ENCODE measurements around the gene TTLL5. TPM values are rescaled to one million over a fixed set of nuclear protein-coding genes. Genes with fewer than 3 reads are reported as not detected.

The TTLL5 gene
- total RNA-seq, 1 donor from 2014 or later: 17.3 TPM

DNA sequence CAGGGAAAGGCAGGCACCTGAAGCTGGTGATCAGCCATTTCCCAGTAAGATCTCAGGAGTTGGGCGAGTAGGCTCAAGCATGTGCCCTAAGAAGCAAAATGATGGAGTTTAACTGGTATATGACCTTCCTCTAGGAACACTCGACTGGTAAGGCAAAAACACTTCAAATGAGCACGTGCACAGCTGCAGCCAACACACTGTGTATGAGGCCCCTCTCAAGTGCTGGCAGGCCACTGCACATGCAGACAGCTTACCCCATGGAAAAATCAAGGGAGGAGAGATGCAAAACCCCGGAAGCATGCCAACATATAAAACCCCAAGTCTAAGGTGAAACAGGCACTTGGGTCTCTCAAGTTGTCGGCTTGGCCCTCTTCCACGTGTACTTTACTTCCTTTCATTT, 39.2 kb downstream of the TTLL5 start:
- DNase-seq (ENCODE audit: low spot score): no peak

DNA sequence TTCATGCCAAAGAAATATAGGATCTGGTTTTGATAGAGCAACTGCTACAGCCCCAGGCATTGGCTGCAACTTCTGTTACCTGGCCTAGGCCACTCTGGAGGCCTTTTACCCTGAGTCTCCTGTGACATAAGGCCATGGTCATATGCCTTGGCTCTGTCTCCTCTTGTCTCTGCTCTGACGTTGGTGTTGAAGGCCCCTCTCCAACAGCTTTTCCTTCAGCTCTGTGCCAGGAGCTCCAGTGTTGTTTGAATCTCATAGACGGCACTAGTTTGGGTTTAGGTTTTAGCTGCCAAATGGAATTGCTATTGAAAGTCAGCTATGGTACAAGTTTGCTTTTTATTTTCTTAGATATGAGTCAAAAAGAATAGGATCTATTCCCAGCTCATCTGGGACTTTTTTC, 41.1 kb downstream of the TTLL5 start:
- DNase-seq (ENCODE audit: low spot score): no peak

DNA sequence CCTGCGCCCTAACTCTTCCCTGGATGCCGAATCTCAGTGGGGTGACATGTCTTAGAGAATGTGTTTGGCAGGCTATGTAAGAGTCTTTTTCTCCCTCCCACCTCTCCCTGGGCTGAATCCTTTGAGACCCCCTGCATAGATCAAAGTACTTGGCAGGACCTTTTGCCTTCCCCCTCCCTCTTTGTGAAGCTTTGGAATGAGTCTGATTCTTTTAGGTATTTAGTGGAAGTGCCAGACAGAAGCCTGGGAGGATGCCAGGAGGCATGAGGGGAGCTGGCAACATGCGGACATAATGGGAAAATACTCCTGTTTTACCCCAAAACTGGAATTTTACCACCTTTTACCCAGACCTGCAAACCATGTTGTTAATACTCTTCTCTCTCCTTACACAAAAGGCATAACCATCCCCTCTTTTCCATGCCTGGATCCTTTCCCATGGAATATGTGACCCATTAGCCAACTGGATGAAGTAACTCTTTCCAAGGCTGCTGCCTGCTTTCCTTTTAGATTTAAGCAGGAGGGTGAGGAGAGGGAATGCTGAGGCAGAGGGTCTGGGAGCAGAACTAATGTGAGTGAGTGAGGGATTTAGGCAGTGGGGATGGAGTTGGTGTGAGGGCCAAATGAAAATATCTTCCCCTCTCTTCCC, 41.7 kb downstream of the TTLL5 start:
- DNase-seq (ENCODE audit: low spot score): no peak

- no peak for DNase-seq (ENCODE audit: low spot score)
Observed at GRCh38 chr14:75703467-75703866, 42.4 kb downstream of the TTLL5 start.

GRCh38 chr14:75705014-75705413, 44.0 kb downstream of the TTLL5 start:
- no peak for DNase-seq (ENCODE audit: low spot score)

DNA sequence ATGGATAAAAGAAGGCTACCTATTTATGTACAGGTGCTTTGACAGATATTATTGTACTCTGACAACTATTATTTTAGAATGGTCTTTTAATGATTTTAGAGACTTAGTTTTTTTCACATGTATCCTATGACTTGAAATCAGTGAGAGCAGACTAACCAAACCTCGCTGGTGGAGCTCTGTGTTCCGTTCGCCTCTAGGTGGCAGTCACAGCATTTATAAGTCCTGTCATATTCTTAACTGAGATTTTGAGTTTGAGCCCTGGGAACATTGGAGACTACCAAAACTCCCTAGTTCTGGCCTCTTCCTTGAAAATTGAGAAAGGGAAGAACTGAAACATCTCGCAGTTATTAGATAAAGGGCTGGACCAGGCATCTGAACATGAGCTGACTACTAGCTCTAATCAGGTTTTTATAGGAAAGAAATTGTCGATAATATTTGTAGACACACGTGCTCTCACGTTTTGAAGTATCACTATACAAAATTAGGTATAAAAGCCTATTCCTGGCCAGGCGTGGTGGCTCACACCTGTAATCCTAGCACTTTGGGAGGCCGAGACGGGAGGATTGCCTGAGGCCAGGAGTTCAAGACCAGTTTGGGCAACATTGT, 48.3 kb downstream of the TTLL5 start:
- no peak for DNase-seq (ENCODE audit: low spot score)

- DNase-seq (ENCODE audit: low spot score): no peak
Observed at GRCh38 chr14:75711105-75711795, 50.2 kb downstream of the TTLL5 start.

GRCh38 chr14:75711796-75712211, 50.8 kb downstream of the TTLL5 start:
- DNase-seq (ENCODE audit: low spot score): no peak

DNA sequence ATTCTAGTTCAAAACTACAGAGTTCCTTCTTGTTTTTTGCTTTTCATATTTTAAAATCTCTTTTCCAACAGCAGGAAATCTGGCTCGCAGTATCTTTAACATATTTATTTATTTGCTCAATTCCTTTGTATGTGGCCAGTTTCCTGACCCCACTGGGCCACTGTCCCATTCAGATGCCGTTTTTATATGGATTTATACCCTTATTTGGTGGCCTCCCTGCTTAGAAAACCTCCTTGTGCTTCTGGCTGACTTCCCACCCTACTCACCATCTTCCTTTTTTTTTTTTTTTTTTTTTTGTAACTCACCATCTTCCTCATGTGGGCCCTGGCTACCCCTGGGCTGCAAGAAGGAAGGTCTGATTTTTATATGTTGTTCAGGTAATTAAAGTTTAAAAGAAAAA, 53.9 kb downstream of the TTLL5 start:
- DNase-seq (ENCODE audit: low spot score): no peak

- no peak for DNase-seq (ENCODE audit: low spot score)
Observed at GRCh38 chr14:75715926-75716780, 55.1 kb downstream of the TTLL5 start.

GRCh38 chr14:75717729-75718128, 56.7 kb downstream of the TTLL5 start:
- DNase-seq (ENCODE audit: low spot score): no peak

- DNase-seq (ENCODE audit: low spot score): no peak
Observed at GRCh38 chr14:75718199-75718598, 57.2 kb downstream of the TTLL5 start.

DNA sequence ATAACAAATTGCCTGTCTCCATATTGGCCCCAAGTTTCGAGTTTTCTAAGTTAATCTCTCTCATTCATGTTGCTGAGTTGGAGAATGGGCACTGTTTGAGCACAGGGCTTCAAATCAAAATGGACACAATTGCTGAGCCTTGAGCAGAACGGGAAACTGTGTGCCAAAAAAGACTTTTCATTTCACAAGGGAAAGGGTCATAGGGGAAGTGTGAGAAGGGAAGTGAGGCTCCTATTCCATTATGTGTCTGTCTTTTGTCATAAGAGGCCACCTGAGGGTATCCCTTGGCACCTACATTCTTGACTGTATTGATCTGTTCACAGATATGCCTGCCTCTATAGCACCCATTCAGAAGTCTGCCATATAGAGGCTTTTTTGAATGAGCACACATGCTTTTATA, 59.1 kb downstream of the TTLL5 start:
- no peak for DNase-seq (ENCODE audit: low spot score)

- no peak for DNase-seq (ENCODE audit: low spot score)
Observed at GRCh38 chr14:75720842-75721498, 59.9 kb downstream of the TTLL5 start.

DNA sequence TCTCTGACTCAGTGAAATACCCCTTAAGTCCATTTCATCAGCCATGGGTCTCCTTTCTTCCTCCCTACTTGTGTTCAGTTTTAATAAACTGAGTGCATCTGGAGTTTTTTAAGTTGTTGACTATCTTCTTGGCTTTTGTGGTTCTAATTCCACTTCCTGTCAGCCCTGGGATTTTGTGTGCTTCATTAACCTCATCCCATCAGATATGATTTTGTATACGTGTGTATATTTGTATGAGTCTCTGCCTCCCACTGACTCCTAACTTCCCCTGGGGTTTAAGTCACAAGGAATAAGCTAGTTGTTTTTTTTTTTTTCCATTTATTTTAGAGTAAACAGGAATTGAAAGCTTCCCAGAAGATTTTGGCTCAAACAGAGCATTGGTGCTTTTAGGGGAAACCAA, 62.7 kb downstream of the TTLL5 start:
- no peak for DNase-seq (ENCODE audit: low spot score)

- no peak for DNase-seq (ENCODE audit: low spot score)
Observed at GRCh38 chr14:75724414-75725204, 63.6 kb downstream of the TTLL5 start.

GRCh38 chr14:75725481-75725880, 64.4 kb downstream of the TTLL5 start:
- no peak for DNase-seq (ENCODE audit: low spot score)

DNA sequence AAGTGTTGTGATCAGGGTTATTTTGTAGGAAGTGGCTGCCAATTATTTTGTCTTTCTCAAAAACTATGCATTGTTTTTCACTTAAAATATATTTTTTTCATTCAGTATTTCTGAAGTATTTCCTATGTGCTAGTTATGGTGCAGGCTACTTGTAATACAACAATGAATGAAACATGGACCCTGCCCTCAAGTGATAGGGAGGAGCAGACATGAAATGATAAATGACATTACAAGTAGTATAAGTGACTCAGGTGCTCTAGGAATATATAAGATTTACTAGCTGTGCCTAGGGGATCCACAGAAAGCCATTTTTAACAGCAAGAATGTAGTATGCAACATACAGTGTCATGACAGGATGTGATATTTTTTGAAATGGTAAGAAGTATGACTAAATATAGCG, 65.3 kb downstream of the TTLL5 start:
- no peak for DNase-seq (ENCODE audit: low spot score)

DNA sequence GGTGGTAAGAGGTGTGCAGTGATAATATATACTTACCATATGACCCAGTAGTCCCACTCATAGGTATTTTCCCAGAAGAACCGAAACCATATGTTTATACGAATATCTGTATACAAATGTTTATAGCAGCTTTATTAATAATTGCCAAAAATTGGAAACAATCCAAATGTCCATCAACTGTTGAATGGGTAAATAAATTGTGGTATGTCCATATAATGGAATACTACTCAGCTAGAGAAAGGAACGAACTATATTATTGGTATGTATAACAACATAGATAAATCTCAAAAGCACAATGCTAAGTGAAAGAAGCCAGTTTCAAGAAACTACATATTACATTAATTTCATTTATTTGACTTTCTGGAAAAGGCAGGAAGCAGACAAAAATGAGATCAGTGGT, 66.1 kb downstream of the TTLL5 start:
- no peak for DNase-seq (ENCODE audit: low spot score)

GRCh38 chr14:75732888-75733287, 71.8 kb downstream of the TTLL5 start:
- DNase-seq (ENCODE audit: low spot score): no peak
